HEK293 (cell line): ENCODE measurements around the gene ARHGEF4.
A peak's percentile ranks its signal among the peaks of the same experiment; 100 is the strongest.

Experiments used
- CTCF ChIA-PET: fragments of 350-600 bp; formaldehyde crosslinking; extraction: SDS; loops from one replicate; lab custom pipeline; 2021; ENCODE audit warnings: antibody characterized with exemption; lab: Yijun Ruan, JAX
- POLR2A ChIA-PET: fragments of 300-600 bp; formaldehyde crosslinking; extraction: SDS; loops from one replicate; lab custom pipeline; 2020; ENCODE audit warnings: antibody characterized with exemption, inconsistent platforms; lab: Yijun Ruan, JAX
- H3K27ac ChIP-seq: fragments of 200-500 bp; sonication (Bioruptor generic); 2 replicates; pipeline ENCODE4 v1.5.1; 2014; ENCODE audit warnings: low read depth, low read length, control low read depth, inconsistent platforms; ENCODE audit errors: extremely low read depth
- H3K36me3 ChIP-seq, 2 experiments: fragments of 200-500 bp in 1 of 2; sonication (Bioruptor generic) in 1 of 2; 1 replicate in 1 of 2; 2 replicates in 1 of 2; pipeline ENCODE4 v1.5.1; 2014 to 2017; ENCODE audit warnings: inconsistent platforms in 2 of 2, low read length in 2 of 2; ENCODE audit not compliant: control insufficient read depth in 2 of 2, insufficient read depth in 1 of 2
- H3K4me1 ChIP-seq: fragments of 200-500 bp; sonication (Bioruptor generic); 2 replicates; pipeline ENCODE4 v1.5.1; 2014; ENCODE audit warnings: mild to moderate bottlenecking, low read length, inconsistent platforms; ENCODE audit not compliant: control insufficient read depth, insufficient read depth
- H3K4me3 ChIP-seq: 2 replicates; pipeline ENCODE4 v1.5.1; 2011; ENCODE audit warnings: low read depth, mild to moderate bottlenecking, control low read depth, low read length, moderate library complexity
- H3K9me3 ChIP-seq: fragments of 200-500 bp; sonication (Bioruptor generic); 2 replicates; pipeline ENCODE4 v1.5.1; 2014; ENCODE audit warnings: low read depth, low read length, inconsistent platforms; ENCODE audit not compliant: control insufficient read depth, insufficient read depth
- CTCF ChIP-seq: fragments of 450-650 bp; formaldehyde crosslinking; IDR thresholded peaks from 2 replicates; pipeline ENCODE4 v1.5.1; 2016; ENCODE audit warnings: missing biosample characterization, missing genetic modification characterization
- GLIS1 ChIP-seq: fragments of 450-650 bp; formaldehyde crosslinking; IDR thresholded peaks from 2 replicates; pipeline ENCODE4 v1.5.1; 2016; ENCODE audit warnings: missing biosample characterization, missing genetic modification characterization
- ZBTB1 ChIP-seq: fragments of 450-650 bp; formaldehyde crosslinking; IDR thresholded peaks from 2 replicates; pipeline ENCODE4 v1.5.1; 2016; ENCODE audit warnings: missing biosample characterization, missing genetic modification characterization
- ZIC2 ChIP-seq: fragments of 450-650 bp; formaldehyde crosslinking; IDR thresholded peaks from 2 replicates; pipeline ENCODE4 v1.5.1; 2016; ENCODE audit warnings: missing biosample characterization, missing genetic modification characterization
- ZNF138 ChIP-seq: fragments of 450-650 bp; formaldehyde crosslinking; IDR thresholded peaks from 2 replicates; pipeline ENCODE4 v1.5.1; 2016; ENCODE audit warnings: missing biosample characterization, missing genetic modification characterization, borderline replicate concordance
- ZNF140 ChIP-seq: fragments of 450-650 bp; formaldehyde crosslinking; IDR thresholded peaks from 2 replicates; pipeline ENCODE4 v1.5.1; 2016; ENCODE audit warnings: missing biosample characterization, missing genetic modification characterization
- ZNF202 ChIP-seq: fragments of 450-650 bp; formaldehyde crosslinking; IDR thresholded peaks from 2 replicates; pipeline ENCODE4 v1.5.1; 2016; ENCODE audit warnings: missing biosample characterization, missing genetic modification characterization, borderline replicate concordance
- ZNF394 ChIP-seq: fragments of 450-650 bp; formaldehyde crosslinking; IDR thresholded peaks from 2 replicates; pipeline ENCODE4 v1.5.1; 2016; ENCODE audit warnings: missing biosample characterization, missing genetic modification characterization, mild to moderate bottlenecking, moderate library complexity, borderline replicate concordance
- ZNF513 ChIP-seq: fragments of 450-650 bp; IDR thresholded peaks from 2 replicates; pipeline ENCODE4 v1.5.1; 2018; ENCODE audit warnings: missing biosample characterization, missing genetic modification characterization
- ZNF548 ChIP-seq: fragments of 450-650 bp; formaldehyde crosslinking; IDR thresholded peaks from 2 replicates; pipeline ENCODE4 v1.5.1; 2016; ENCODE audit warnings: missing biosample characterization, missing genetic modification characterization
- ZNF571 ChIP-seq: fragments of 450-650 bp; formaldehyde crosslinking; IDR thresholded peaks from 2 replicates; pipeline ENCODE4 v1.5.0; 2017; ENCODE audit warnings: missing biosample characterization, missing genetic modification characterization
- ZNF660 ChIP-seq: fragments of 450-650 bp; IDR thresholded peaks from 2 replicates; pipeline ENCODE4 v1.5.1; 2018; ENCODE audit warnings: missing biosample characterization, mild to moderate bottlenecking, missing genetic modification characterization
- ZNF701 ChIP-seq: fragments of 450-650 bp; formaldehyde crosslinking; IDR thresholded peaks from 2 replicates; pipeline ENCODE4 v1.5.1; 2016; ENCODE audit warnings: missing biosample characterization, missing genetic modification characterization
- TF ChIP-seq, protein P1 (sequence below): fragments of 450-650 bp; formaldehyde crosslinking; IDR thresholded peaks from 2 replicates; pipeline ENCODE4 v1.5.1; 2016; ENCODE audit warnings: missing biosample characterization, missing genetic modification characterization
- TF ChIP-seq, protein P2 (sequence below): fragments of 450-650 bp; formaldehyde crosslinking; IDR thresholded peaks from 2 replicates; pipeline ENCODE4 v1.5.1; 2017; ENCODE audit warnings: missing biosample characterization, missing genetic modification characterization
- TF ChIP-seq, protein P3 (sequence below): IDR thresholded peaks from 2 replicates; pipeline ENCODE4 v1.6.1; 2011; ENCODE audit warnings: mild to moderate bottlenecking, low read depth, low read length, borderline replicate concordance

ARHGEF4 gene

DNA sequence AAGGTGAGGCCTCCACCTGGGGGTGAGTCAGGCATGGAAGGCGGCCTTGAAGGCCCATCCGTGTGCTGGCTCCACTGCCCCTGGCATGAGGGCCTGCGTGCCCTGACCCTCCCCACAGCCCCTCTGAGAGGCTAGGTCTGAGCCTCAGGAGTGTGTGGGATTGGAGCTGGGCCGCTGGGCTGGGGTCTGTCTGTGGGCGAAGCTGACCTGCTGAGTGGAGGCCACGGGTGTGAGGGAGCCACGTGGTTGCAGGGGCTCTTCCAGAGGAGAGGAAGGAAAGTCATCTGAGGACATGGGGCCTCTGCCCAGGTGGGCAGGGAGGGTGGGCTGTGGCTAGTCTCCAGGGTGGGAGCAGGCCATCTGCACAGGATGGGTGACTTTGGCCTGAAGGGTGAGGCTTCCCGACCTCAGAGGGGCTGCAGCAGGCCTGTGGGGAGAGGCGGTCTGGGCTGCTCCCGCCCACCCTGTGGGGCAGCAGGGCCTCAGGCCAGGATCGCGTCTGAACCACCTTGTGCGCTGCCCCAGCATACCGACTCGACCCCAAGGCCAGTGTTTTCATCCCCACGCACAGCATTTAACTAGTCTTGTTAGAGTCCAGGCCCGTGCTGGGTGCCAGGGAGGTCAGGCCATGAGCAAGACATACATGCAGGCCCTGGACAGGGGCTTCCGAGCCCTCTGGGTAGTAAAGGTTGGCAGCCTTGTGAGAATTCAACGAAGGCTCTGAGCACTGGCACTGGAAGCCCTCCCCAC is 11.2 kb downstream of the ARHGEF4 start:
- TF ChIP-seq ZNF571 (tag by site-specific recombination) (no peak), GLIS1 (tag by site-specific recombination) (no peak), ZNF513 (no peak), ZNF202 (no peak), ZBTB1 (tag by site-specific recombination) (no peak), ZNF394 (tag by site-specific recombination) (no peak)
- TF ChIP-seq, protein P1, sequence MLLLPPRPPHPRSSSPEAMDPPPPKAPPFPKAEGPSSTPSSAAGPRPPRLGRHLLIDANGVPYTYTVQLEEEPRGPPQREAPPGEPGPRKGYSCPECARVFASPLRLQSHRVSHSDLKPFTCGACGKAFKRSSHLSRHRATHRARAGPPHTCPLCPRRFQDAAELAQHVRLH, result no peak
- TF ChIP-seq, protein P2, sequence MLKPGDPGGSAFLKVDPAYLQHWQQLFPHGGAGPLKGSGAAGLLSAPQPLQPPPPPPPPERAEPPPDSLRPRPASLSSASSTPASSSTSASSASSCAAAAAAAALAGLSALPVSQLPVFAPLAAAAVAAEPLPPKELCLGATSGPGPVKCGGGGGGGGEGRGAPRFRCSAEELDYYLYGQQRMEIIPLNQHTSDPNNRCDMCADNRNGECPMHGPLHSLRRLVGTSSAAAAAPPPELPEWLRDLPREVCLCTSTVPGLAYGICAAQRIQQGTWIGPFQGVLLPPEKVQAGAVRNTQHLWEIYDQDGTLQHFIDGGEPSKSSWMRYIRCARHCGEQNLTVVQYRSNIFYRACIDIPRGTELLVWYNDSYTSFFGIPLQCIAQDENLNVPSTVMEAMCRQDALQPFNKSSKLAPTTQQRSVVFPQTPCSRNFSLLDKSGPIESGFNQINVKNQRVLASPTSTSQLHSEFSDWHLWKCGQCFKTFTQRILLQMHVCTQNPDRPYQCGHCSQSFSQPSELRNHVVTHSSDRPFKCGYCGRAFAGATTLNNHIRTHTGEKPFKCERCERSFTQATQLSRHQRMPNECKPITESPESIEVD (tag by site-specific recombination), result no peak
- H3K4me1 ChIP-seq, result no peaks in the 10 kb centered on the region
- H3K36me3 ChIP-seq, result no peaks in the 10 kb centered on the region
- no peak overlapping the region for H3K27ac ChIP-seq
- no peaks in the 10 kb centered on the region for H3K9me3 ChIP-seq
- ChIA-PET CTCF (no interaction called here), POLR2A (no interaction called here)
- no peak overlapping the region for H3K4me3 ChIP-seq

DNA sequence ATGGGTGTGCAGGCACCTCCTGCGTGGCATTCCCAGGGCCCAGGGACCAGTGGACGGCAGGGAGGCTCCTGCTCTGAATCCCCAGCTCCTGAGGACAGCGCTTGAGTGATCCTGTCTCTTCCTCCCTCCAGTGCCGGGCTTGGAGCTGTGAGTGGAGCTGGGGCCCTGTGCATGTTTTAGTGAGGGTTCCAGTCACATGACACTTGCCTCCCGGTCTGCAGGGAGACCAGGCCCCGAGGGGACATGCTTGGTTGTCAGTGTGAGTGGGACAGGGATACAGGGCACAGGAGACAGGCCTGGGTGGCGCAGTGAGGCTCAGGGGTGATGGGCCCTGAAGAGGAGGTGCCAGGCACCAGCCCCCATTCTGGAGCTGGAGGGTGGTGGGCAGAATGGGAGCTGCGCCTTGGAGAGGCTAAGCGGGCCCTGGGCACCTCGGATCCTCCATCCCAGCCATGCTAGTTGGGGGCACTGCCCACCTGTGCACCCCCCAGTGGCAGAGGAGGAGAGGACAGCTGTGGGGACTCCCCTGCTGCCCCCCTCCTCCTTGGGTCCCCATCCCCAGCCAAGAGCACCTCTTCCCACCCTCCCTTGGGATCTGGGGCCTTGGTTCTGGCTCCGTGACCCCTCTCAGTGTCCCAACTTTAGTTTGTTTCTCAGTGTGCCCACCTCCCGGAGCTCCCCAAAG is 12.0 kb downstream of the ARHGEF4 start:
- Histone ChIP-seq H3K4me1 (no peaks in the 10 kb centered on the region), H3K9me3 (no peaks in the 10 kb centered on the region)
- TF ChIP-seq CTCF (tag by site-specific recombination) (peak; percentile 17; the same call in 1 of the 2 replicates), ZNF548 (tag by site-specific recombination) (no peak)
- TF ChIP-seq, all 188 proteins: peak for 1
- Histone ChIP-seq H3K36me3 (no peaks in the 10 kb centered on the region), H3K27ac (no peak overlapping the region), H3K4me3 (no peak overlapping the region)
- CTCF ChIA-PET, result interaction anchor here (0.7 kb wide), 1 partner anchor 39 kb away, joined by 3 read pairs; no protein-coding TSS in a partner anchor
- POLR2A ChIA-PET, result no interaction called here

- POLR2A ChIA-PET, result no interaction called here
- CTCF ChIA-PET, result interaction anchor here (1.1 kb wide), 1 partner anchor 23 kb away, joined by 4 read pairs; no protein-coding TSS in a partner anchor
- H3K36me3 ChIP-seq, result no peaks in the 10 kb centered on the region
- H3K27ac ChIP-seq, result no peak overlapping the region
- H3K4me3 ChIP-seq, result no peak overlapping the region
- H3K9me3 ChIP-seq, result no peaks in the 10 kb centered on the region
- TF ChIP-seq GLIS1 (tag by site-specific recombination) (peak; percentile 92), ZNF140 (tag by site-specific recombination) (no peak), ZNF138 (tag by site-specific recombination) (no peak), ZIC2 (peak; percentile 69), ZNF701 (tag by site-specific recombination) (no peak), ZNF660 (tag by site-specific recombination) (no peak)
- TF ChIP-seq, protein P3, sequence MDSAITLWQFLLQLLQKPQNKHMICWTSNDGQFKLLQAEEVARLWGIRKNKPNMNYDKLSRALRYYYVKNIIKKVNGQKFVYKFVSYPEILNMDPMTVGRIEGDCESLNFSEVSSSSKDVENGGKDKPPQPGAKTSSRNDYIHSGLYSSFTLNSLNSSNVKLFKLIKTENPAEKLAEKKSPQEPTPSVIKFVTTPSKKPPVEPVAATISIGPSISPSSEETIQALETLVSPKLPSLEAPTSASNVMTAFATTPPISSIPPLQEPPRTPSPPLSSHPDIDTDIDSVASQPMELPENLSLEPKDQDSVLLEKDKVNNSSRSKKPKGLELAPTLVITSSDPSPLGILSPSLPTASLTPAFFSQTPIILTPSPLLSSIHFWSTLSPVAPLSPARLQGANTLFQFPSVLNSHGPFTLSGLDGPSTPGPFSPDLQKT, result no peak
- no peaks in the 10 kb centered on the region for H3K4me1 ChIP-seq
Measured at GRCh38 chr2:130849896-130850787, 13.4 kb downstream of the ARHGEF4 start.
